HG03066 (cell line): ENCODE results near the gene CCNY.

Experiments
- ATAC-seq: cut with Tn5 transposase; IDR thresholded peaks from one replicate; pipeline ENCODE4 v1.9.1; 2021; ENCODE audit warnings: low read depth; ENCODE audit not compliant: unreplicated experiment

The CCNY gene

GRCh38 chr10:35379226-35380137, 43.2 kb downstream of the CCNY start:
- peak; percentile 71 for ATAC-seq

- no peak for ATAC-seq
Measured at GRCh38 chr10:35382096-35382495, 45.8 kb downstream of the CCNY start.

- no peak for ATAC-seq
Measured at GRCh38 chr10:35384265-35384868, 48.1 kb downstream of the CCNY start.

- ATAC-seq: no peak
Measured at GRCh38 chr10:35386594-35387174, 50.4 kb downstream of the CCNY start.

DNA sequence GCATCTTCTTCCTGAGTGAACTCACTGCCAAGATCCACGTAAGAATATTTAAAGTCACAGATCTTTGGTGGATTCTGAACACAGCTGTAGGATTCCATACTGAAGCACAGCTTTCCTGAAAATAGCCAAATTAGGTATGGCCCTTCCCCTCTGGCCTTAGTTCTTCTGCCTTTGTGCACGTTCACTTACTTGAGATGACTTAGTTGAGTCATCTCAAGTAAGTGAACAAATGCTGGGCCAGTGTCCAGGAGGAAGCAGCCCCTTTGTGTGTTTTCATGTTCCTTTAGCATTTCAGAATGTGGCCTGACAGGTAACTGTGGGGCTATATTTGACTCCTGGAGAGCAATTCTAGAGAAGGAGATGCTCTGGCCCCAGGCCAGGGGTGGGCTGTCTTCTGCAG, 51.5 kb downstream of the CCNY start:
- ATAC-seq: peak; percentile 83

DNA sequence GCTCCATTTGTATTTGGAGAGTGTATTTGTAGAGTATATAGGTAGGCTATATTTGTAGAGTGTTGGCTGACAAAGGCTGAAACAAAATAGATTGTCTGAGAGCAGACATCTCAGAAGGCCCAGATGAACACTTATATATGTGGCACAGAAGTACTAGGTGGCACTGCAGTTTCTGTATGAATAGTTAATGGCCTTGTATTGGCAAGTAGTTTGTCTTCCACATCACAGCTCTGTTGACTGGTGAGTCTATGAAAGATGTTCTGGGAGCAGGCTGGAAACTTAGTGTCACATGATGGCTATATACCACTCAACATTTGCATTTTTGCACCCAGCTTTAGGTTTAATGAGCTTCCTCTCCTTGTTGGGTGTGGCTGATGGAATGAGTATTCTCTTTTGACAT, 51.9 kb downstream of the CCNY start:
- ATAC-seq: peak; percentile 44

DNA sequence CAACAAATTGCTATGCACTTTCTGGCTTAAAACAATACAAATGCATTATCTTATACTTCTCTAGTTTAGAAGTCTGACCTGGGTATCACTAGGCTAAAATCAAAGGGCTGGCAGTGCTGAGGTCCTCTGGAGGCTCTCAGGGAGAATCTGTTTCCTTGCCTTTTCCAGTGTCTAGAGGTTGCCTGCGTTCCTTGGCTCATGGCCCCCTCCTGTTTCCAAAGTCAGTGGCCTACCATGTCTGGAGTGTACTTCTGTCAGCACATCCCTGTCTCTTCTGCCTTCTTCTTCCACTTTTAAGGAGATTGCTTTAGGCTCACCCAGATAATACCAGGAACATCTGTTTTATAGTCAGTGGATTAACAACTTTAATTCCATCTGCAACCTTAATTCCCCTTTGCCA, 52.4 kb downstream of the CCNY start:
- no peak for ATAC-seq

DNA sequence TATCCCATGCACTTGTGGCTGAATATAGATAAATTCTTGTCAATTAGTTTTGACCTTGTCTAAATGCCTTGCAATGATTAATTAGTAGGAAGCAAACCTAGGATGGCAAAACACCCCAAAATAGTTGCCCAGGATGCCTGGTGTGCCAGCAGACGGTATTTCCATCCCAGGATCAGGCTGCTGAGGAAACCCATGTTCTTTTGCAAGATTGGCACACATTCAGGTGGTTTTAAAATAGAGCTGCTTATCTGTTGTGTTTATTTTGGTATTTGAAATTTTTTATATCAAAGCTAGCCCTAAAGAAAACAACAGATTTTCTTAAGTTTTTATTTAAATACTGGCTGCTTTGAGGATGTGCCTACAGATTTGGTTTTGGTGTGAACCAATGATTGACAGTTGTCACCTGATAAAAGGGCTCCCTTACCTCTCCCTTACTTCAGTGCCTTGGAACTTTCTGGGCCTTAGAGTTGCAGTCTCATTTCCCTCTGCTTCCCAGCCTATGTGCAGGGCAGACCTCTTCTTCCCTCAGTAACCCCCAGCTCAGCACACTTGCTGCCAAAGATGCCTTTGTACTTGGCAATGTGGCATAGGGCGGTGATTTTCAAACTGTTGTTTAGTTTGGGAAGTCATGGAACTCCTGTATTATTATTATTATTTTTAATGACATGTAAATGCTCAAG, 54.0 kb downstream of the CCNY start:
- ATAC-seq: no peak

DNA sequence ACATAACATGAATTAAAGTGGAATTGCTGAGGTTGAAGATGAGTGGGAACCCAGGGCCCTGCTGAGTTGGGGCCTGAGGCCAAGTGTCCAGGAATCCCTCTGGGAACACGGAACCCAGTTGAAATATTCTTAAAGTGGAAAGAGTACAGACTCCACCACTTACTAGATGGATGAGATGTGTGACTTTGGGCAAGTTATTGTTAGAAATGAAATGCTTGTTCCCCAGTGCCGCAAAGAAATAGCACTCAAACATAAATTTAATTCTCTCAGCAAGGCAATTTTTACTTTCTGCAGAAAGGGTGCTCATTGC, 54.5 kb downstream of the CCNY start:
- ATAC-seq: no peak

DNA sequence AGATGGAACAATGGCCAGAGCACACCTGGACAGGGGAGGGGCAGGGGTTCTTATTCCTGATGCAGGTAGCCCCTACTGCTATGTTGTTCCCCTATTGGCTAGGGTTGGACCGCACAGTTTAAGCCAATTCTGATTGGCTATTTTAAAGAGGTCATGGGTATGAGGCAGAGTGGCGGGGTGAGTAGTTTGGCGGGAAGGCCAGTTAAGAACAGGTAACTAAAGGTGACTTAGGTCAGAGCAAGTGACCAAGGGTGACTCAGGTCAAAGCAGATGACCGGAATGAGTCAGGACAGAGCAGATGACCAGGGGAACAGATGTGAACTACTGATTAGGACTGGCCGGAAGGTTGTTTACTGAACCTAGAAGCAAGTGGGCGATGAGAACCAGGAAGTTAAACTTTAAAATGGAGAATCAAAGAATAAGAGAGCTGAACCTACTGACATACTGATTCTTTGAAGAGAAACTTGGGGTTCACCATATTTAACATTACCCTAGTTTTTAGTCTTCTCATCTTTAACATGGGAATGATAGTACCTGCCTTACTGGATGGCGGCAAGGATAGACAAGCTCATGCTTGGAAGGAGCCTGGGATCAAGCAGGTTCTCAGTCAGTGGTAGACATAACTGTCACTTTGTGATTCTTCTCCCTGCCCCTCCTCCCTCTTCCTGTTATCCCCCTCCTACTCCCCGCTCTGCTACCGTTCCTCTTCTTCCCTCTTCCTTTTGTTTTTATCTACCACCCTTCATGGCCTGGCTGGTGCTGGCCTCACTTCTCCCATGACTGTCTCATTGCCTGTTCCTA, 55.0 kb downstream of the CCNY start:
- ATAC-seq: no peak

- ATAC-seq: no peak
Measured at GRCh38 chr10:35391954-35392262, 55.6 kb downstream of the CCNY start.

DNA sequence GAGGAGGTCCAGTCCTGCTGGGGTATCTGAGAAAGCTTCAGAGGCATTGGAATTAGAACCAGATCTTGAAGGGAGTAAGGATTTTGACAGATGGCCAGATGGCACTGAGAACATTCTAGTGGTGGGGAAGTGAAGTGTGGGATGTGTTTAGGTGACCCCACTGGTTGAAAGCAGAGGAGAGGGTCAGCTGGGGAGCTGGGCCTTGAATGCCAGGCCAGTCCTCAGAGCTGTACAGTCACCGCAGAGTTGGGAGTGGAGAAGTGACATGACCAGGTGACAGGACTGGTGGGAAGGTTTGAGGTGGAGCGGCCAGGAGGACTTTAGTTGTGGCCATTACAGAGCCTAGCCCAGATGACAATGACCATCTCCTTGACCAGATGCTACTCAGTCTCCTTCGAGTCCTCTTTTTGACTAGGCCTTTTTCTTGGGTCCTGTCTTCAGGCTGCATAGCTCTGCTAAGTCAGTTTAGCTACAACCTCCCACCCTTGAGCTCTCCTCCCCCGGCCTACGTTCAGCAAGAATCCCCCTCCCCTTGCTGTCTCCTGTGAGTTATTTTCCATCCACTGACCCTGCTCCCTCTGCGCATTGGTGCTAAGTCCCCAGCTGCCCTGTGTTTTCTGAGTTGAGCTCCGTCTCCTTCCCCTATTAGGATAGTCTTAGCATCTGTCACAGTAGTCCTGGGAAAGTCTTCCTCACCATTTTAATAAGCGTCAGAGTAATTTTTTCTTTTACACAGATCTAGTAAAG, 56.3 kb downstream of the CCNY start:
- ATAC-seq: no peak

DNA sequence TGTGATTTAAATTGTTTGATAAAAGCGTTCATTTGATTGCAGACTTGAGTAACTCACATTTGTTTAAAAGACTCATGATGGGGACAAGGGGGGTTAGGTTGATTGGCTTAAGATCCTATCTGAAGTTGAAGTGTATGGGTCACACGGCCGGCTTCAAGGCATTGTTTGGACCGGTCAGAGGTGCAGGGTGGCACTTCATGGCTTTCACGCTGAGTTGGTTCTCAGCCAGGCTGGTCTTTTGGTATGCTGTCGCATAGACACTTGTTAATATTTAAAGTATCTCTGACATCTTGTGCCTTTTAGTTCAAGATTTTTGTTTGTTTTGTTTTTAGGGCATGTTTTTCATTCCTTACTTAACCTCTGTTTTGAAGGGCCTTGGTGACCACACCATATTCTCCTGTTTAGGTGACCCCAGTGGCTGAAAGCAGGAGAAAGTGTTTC, 58.1 kb downstream of the CCNY start:
- no peak for ATAC-seq

- no peak for ATAC-seq
Measured at GRCh38 chr10:35394934-35395333, 58.6 kb downstream of the CCNY start.

- ATAC-seq: no peak
Measured at GRCh38 chr10:35396560-35397434, 60.5 kb downstream of the CCNY start.

DNA sequence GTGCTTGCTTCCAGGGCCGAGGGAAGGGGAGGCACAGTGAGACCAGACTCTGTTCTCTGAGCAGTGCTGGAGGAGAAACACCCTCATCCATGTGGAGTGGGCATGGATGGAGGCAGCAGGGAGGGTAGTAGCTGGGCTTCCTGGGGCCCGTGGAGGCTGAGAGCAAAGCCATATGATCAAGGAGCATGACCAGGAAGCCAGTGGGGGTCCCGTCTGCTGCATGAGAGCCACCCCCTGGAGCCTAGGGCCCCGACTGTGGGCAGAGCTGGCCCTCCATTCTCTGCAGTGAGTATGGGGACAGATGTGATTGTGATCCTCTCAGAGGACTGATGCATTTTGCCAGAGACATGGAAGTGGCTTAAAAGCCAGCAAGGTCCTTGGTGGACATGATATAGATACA, 61.6 kb downstream of the CCNY start:
- no peak for ATAC-seq

DNA sequence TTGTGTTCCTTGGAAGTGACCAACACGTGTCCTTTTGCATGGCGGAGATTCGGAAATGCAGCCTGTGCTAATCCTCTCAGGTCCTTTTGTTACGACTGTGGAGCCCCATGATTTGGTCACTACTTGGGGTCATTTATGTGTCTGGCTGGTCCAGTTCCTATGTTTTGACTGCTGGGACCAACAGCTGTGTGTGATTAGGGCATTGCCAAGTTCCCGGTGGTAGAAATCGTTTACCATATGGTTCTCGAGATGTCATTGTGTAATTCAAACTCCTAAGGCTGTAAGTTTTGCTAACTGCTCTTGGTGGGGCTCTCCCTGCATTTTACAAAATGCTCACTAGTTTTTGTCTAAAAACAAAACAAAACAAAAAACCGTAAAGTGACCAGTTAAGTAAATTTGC, 62.0 kb downstream of the CCNY start:
- ATAC-seq: no peak

- ATAC-seq: no peak
Measured at GRCh38 chr10:35398908-35399307, 62.6 kb downstream of the CCNY start.

GRCh38 chr10:35399414-35400009, 63.2 kb downstream of the CCNY start:
- no peak for ATAC-seq
